Left lung (tissue), 10 donors: Measurements from ENCODE around the gene LAMA4. TPM values are rescaled to one million over a fixed set of nuclear protein-coding genes. Genes with fewer than 3 reads are reported as not detected.
A peak's percentile ranks its signal among the peaks of the same experiment; 100 is the strongest.

Experiments used
- ATAC-seq: fragments of 200-7000 bp; cut with Tn5 transposase; one replicate; pipeline ENCODE4 v1.9.1; 2020; ENCODE audit warnings: moderate library complexity
- DNase-seq, 4 donors: peaks; one replicate each; pipeline ENCODE4 v3.0.0-alpha.2; 2013 to 2020
- H3K27ac ChIP-seq, 2 donors: fragments of 200-600 bp; sonication (generic) in 1 of 2; one replicate each; pipeline versions ENCODE4 v1.5.0 to v1.8.0; 2020 to 2021
- H3K27me3 ChIP-seq, 2 donors: fragments of 200-600 bp; sonication (generic) in 1 of 2; one replicate each; pipeline versions ENCODE4 v1.5.0 to v1.8.0; 2020 to 2021
- H3K36me3 ChIP-seq, 2 donors: fragments of 200-600 bp; sonication (generic) in 1 of 2; one replicate each; pipeline versions ENCODE4 v1.5.0 to v1.8.0; 2020 to 2021
- H3K4me1 ChIP-seq, 2 donors: fragments of 200-600 bp; one replicate each; pipeline ENCODE4 v1.8.0; 2021
- H3K4me3 ChIP-seq, 2 donors: fragments of 200-600 bp; sonication (generic) in 1 of 2; one replicate each; pipeline versions ENCODE4 v1.5.0 to v1.8.0; 2020 to 2021; ENCODE audit warnings: mild to moderate bottlenecking in 1 of 2
- H3K9me3 ChIP-seq, 2 donors: fragments of 200-600 bp; sonication (generic) in 1 of 2; one replicate each; pipeline versions ENCODE4 v1.5.0 to v1.8.0; 2020 to 2021
- CTCF ChIP-seq, 2 donors: fragments of 200-600 bp; sonication (generic) in 1 of 2; IDR thresholded peaks; one replicate each; pipeline versions ENCODE4 v1.5.0 to v1.8.0; 2021; ENCODE audit warnings: antibody characterized with exemption in 2 of 2
- intact Hi-C, 2 donors: fragments of 100-400 bp; cut with DNase I; formaldehyde crosslinking; loops; one replicate each; pipeline versions ENCODE4 v1.11.2 to v1.14.2; 2022
- polyA plus RNA-seq, 6 donors: library from polyadenylated mRNA; unstranded; fragments of 120-200 nt; gene quantifications; one replicate each; pipeline ENCODE4 v1.2.1, GENCODE V29; 2013; ENCODE audit not compliant: insufficient read length in 6 of 6
- total RNA-seq, 2 donors: library from RNA; stranded (reverse); fragmentation: NEBNext Ultra II Directional; extraction: Animal tissue kit (Norgen Biotek cat#: 25700); gene quantifications; one replicate each; pipeline ENCODE4 v1.2.1, GENCODE V29; 2021
- donor health status: DM: no; HTN: yes; CAD: no.
- donor health status: DM: no; HTN: no; CAD: no.

LAMA4 gene
- total and polyA plus RNA-seq, 8 donors: 87.5 to 258 (median 216) TPM

- no peak for DNase-seq
- no peak overlapping the region for H3K4me3 ChIP-seq
- no peak for TF ChIP-seq CTCF (IDR thresholded peaks at IDR 0.05)
- ATAC-seq: no peak
- peaks cover 0 to 4% of the 10 kb centered on the region in 2 donors for H3K36me3 ChIP-seq
- no peaks in the 10 kb centered on the region for H3K4me1 ChIP-seq
- intact Hi-C loops: loop anchor here in 1 of 2 donors (10.0 kb wide), 1 partner anchor 117 kb away; no protein-coding TSS in a partner anchor
- H3K27ac ChIP-seq: no peak overlapping the region
- no peaks in the 10 kb centered on the region for H3K27me3 ChIP-seq
- H3K9me3 ChIP-seq: no peaks in the 10 kb centered on the region
Measured at GRCh38 chr6:112187736-112188135, 66.6 kb downstream of the LAMA4 start.

- H3K4me1 ChIP-seq: no peaks in the 10 kb centered on the region
- ATAC-seq (no peak), DNase-seq (no peak)
- no peak for TF ChIP-seq CTCF (IDR thresholded peaks at IDR 0.05)
- intact Hi-C loops: loop anchor here in 1 of 2 donors (10.0 kb wide), 1 partner anchor 120 kb away; no protein-coding TSS in a partner anchor
- no peaks in the 10 kb centered on the region for H3K36me3 ChIP-seq
- no peaks in the 10 kb centered on the region for H3K9me3 ChIP-seq
- no peak overlapping the region for H3K4me3 ChIP-seq
- no peaks in the 10 kb centered on the region for H3K27me3 ChIP-seq
- no peak overlapping the region for H3K27ac ChIP-seq
Measured at GRCh38 chr6:112184951-112185350, 69.4 kb downstream of the LAMA4 start.

GRCh38 chr6:112183271-112183671, 71.1 kb downstream of the LAMA4 start:
- Histone ChIP-seq H3K9me3 (no peaks in the 10 kb centered on the region), H3K27ac (no peak overlapping the region), H3K4me1 (no peaks in the 10 kb centered on the region), H3K36me3 (no peaks in the 10 kb centered on the region), H3K4me3 (no peak overlapping the region), H3K27me3 (no peaks in the 10 kb centered on the region)
- DNase-seq (no peak), ATAC-seq (no peak)
- no peak for TF ChIP-seq CTCF (IDR thresholded peaks at IDR 0.05)
- intact Hi-C loops: loop anchor here in 1 of 2 donors (10.0 kb wide), 1 partner anchor 122 kb away; no protein-coding TSS in a partner anchor

GRCh38 chr6:112181130-112181529, 73.2 kb downstream of the LAMA4 start:
- intact Hi-C loops: loop anchor here in 1 of 2 donors (10.0 kb wide), 1 partner anchor 124 kb away; no protein-coding TSS in a partner anchor
- TF ChIP-seq CTCF (IDR thresholded peaks at IDR 0.05): no peak
- Histone ChIP-seq H3K4me1 (no peaks in the 10 kb centered on the region), H3K27ac (no peak overlapping the region), H3K9me3 (no peaks in the 10 kb centered on the region), H3K4me3 (no peak overlapping the region), H3K36me3 (no peaks in the 10 kb centered on the region), H3K27me3 (no peaks in the 10 kb centered on the region)
- ATAC-seq (no peak), DNase-seq (no peak)

- no peaks in the 10 kb centered on the region for H3K9me3 ChIP-seq
- no peaks in the 10 kb centered on the region for H3K27me3 ChIP-seq
- no peaks in the 10 kb centered on the region for H3K4me1 ChIP-seq
- TF ChIP-seq CTCF (IDR thresholded peaks at IDR 0.05): peak; percentile 52 to 56
- ATAC-seq (peak; percentile 80), DNase-seq (peak in 2 of 4 donors; percentile 68 to 85)
- intact Hi-C loops: loop anchor here in 1 of 2 donors (10.0 kb wide), 1 partner anchor 125 kb away; no protein-coding TSS in a partner anchor
- no peak overlapping the region for H3K27ac ChIP-seq
- H3K36me3 ChIP-seq: peaks cover 0 to 3% of the 10 kb centered on the region in 2 donors
- no peak overlapping the region for H3K4me3 ChIP-seq
Measured at GRCh38 chr6:112180095-112180820, 74.1 kb downstream of the LAMA4 start.
